ENCODE results near the gene CPNE5. TPM values are rescaled to one million over a fixed set of nuclear protein-coding genes. Genes with fewer than 3 reads are reported as not detected.

Gene CPNE5
- total and polyA plus RNA-seq, 9 donors: 1.4 to 22.1 (median 6.2) TPM

GRCh38 chr6:36765190-36765589 is 74.1 kb downstream of the CPNE5 start:
- H3K36me3 ChIP-seq: no peaks in the 10 kb centered on the region
- peak overlapping the region in 1 of 2 donors; percentile 5 for H3K27ac ChIP-seq
- DNase-seq: no peak
- intact Hi-C loops (cut with DNase I): loop anchor here in 3 of 4 donors (5.0 to 10.0 kb wide), 4 partner anchors 82 to 252 kb away; no protein-coding TSS in a partner anchor
- TF ChIP-seq CTCF (IDR thresholded peaks at IDR 0.05): no peak
- no peak for TF ChIP-seq EP300 (IDR thresholded peaks at IDR 0.05)
- no peak for TF ChIP-seq POLR2A (IDR thresholded peaks at IDR 0.05)
- no peak overlapping the region for H3K4me3 ChIP-seq
- no peaks in the 10 kb centered on the region for H3K27me3 ChIP-seq
- peaks cover 11% of the 10 kb centered on the region for H3K4me1 ChIP-seq (ENCODE audit: insufficient read depth)
- no peaks in the 10 kb centered on the region for H3K9me3 ChIP-seq
- WGBS, 3 donors: 61 to 70% (median 62%) methylated on average over 9 to 10 of the region's 10 CpGs

- Histone ChIP-seq H3K4me1 (ENCODE audit: insufficient read depth) (peaks cover 11% of the 10 kb centered on the region), H3K36me3 (no peaks in the 10 kb centered on the region), H3K27ac (no peak overlapping the region), H3K4me3 (no peak overlapping the region), H3K27me3 (no peaks in the 10 kb centered on the region), H3K9me3 (no peaks in the 10 kb centered on the region)
- WGBS, 3 donors: 93 to 96% (median 96%) methylated on average over 11 of the region's 11 CpGs
- intact Hi-C loops (cut with DNase I): loop anchor here in 2 of 4 donors (5.0 to 10.0 kb wide), 3 partner anchors 145 to 253 kb away; no protein-coding TSS in a partner anchor
- no peak for DNase-seq
- TF ChIP-seq EP300 (IDR thresholded peaks at IDR 0.05) (no peak), CTCF (IDR thresholded peaks at IDR 0.05) (no peak), POLR2A (IDR thresholded peaks at IDR 0.05) (no peak)
Observed at GRCh38 chr6:36762123-36762522, 77.1 kb downstream of the CPNE5 start.

- H3K4me3 ChIP-seq: no peak overlapping the region
- H3K9me3 ChIP-seq: no peaks in the 10 kb centered on the region
- no peak overlapping the region for H3K27ac ChIP-seq
- 86 to 93% (median 86%) methylated on average over 11 of the region's 11 CpGs for whole genome bisulfite sequencing, 3 donors
- no peaks in the 10 kb centered on the region for H3K36me3 ChIP-seq
- H3K4me1 ChIP-seq (ENCODE audit: insufficient read depth): peaks cover 8% of the 10 kb centered on the region
- intact Hi-C loops (cut with DNase I): loop anchor here in 2 of 4 donors (5.0 to 10.0 kb wide), 3 partner anchors 144 to 254 kb away; no protein-coding TSS in a partner anchor
- no peak for DNase-seq
- H3K27me3 ChIP-seq: no peaks in the 10 kb centered on the region
- TF ChIP-seq EP300 (IDR thresholded peaks at IDR 0.05): no peak
- TF ChIP-seq CTCF (IDR thresholded peaks at IDR 0.05): no peak
- TF ChIP-seq POLR2A (IDR thresholded peaks at IDR 0.05): no peak
Observed at GRCh38 chr6:36760685-36761435, 78.4 kb downstream of the CPNE5 start.

GRCh38 chr6:36759148-36759759 is 80.0 kb downstream of the CPNE5 start:
- intact Hi-C loops (cut with DNase I): loop anchor here in 3 of 4 donors (2.0 to 10.0 kb wide), 5 partner anchors 52 to 334 kb away; no protein-coding TSS in a partner anchor
- Histone ChIP-seq H3K9me3 (no peaks in the 10 kb centered on the region), H3K27me3 (no peaks in the 10 kb centered on the region), H3K27ac (no peak overlapping the region), H3K4me3 (no peak overlapping the region), H3K36me3 (no peaks in the 10 kb centered on the region), H3K4me1 (ENCODE audit: insufficient read depth) (no peaks in the 10 kb centered on the region)
- no peak for TF ChIP-seq POLR2A (IDR thresholded peaks at IDR 0.05)
- TF ChIP-seq EP300 (IDR thresholded peaks at IDR 0.05): no peak
- TF ChIP-seq CTCF (IDR thresholded peaks at IDR 0.05): peak; percentile 91 to 92 (median 92)
- peak; percentile 72 to 87 (median 85) for DNase-seq
- 14 to 19% (median 18%) methylated on average over 8 of the region's 8 CpGs for WGBS, 3 donors

Data from ovary (tissue), 9 donors.